ENCODE measurements around the gene HLA-DMA.
A peak's percentile ranks its signal among the peaks of the same experiment; 100 is the strongest.

The HLA-DMA gene

GRCh38 chr6:32952817-32953739, at the start of gene HLA-DMA:
Gene HLA-DMA, minus strand, starts transcription at chr6:32953097. Its CDS starts 61 bp downstream, at chr6:32953036.
- DNase-seq = peak; percentile 89

DNA sequence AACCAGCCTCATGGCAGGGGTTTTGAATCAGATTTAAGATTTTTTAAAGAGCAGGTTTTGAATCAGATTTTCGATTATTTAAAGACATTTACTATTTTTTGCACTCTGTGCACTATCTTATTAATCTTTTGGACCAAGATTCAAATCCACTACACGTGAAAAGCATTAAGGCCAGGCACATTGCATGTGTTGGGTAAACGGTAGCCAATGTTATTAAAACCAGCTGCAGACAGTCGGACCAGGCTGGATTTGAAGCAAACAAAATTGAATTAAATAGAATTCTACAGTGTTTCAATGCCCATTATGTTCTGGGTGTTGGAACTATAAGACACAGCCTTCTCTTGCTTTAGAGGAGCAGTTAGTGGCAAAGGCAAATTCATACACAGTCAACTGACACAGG, 48.8 kb upstream of the HLA-DMA start:
- DNase-seq = no peak

DNA sequence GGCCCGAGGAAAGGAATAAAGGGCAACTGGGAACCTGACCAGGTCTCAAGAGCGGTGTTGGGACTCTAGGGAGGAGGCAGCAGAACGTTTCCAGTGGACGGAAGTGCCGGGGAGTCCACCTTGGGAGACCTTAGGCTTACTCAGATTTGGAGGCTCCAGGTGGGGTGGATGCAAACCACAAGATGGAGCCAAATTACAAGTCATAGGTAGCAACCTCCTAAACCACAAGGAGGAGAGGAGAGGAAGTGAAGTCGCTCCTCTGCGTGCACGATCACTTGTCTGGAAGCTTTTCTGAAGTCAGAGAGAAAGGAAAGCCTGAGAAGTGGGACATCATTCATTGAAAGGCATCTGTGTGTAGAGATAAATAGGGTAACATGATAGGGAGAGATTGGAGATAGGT, 47.2 kb upstream of the HLA-DMA start:
- DNase-seq = peak; percentile 49

DNA sequence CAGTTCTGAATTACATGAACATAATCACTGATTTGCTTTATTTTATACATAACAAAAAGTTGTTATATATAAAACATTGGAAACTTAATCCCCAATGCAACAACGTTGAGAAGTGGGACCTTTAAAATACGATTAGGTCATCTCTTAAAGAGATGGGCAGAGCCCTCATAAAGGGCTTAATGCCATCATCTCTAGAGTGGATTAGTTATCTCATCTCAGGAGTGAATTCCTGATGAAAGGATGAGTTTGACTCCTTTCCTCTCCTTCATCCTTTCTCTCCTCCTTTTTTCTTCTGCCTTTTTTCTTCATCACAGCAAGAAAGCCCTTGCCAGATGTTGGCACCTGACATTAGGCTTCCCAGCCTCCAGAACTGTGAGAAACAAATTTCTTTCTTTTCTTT, 42.6 kb upstream of the HLA-DMA start:
- DNase-seq = no peak

GRCh38 chr6:32993363-32993973, 40.6 kb upstream of the HLA-DMA start:
- no peak for DNase-seq

GRCh38 chr6:32991972-32992371, 39.1 kb upstream of the HLA-DMA start:
- DNase-seq = no peak

DNA sequence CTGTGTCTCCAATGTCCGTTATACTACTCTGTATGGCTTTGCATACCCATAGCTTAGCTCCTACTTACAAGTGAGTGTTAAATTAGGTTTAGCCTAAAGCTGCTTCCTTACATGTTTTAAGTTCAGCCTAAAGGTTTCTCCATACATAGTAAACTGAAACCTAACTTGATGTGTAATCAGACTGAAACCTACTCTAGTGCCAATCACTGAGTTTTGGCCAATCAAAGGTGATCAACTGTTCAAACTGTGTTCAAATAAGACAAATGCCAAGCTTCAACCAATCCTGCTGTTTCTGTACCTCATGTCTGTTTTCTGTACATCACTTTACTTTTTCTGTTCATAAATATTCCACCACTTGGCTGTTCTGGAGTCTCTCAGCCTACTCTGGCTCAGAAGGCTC, 36.5 kb upstream of the HLA-DMA start:
- no peak for DNase-seq

GRCh38 chr6:32984622-32985389, 31.9 kb upstream of the HLA-DMA start:
- peak; percentile 97 for DNase-seq

GRCh38 chr6:32983964-32984621, 31.2 kb upstream of the HLA-DMA start:
- peak; percentile 37 for DNase-seq

DNA sequence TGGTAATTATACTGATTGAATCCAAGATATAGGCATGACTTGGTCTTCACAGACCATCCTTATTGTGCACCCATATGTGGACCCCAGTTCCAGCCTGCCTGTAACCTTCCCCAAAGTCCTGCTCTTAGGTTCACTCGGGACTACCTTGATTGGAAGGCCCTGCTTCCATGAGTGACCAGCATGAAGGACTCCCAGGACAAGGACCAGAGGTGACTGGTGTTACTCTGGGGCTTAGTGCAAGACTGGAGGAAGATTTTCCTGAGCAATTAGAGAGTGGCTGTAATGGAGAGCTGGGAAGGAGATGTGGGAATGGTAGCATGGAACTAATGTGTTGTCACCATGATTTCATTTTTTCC, 30.6 kb upstream of the HLA-DMA start:
- peak; percentile 24 for DNase-seq

- DNase-seq = peak; percentile 41
These were observed 30.0 kb upstream of the HLA-DMA start for GRCh38 chr6:32982702-32983492.

GRCh38 chr6:32982084-32982701, 29.3 kb upstream of the HLA-DMA start:
- DNase-seq = peak; percentile 91

DNA sequence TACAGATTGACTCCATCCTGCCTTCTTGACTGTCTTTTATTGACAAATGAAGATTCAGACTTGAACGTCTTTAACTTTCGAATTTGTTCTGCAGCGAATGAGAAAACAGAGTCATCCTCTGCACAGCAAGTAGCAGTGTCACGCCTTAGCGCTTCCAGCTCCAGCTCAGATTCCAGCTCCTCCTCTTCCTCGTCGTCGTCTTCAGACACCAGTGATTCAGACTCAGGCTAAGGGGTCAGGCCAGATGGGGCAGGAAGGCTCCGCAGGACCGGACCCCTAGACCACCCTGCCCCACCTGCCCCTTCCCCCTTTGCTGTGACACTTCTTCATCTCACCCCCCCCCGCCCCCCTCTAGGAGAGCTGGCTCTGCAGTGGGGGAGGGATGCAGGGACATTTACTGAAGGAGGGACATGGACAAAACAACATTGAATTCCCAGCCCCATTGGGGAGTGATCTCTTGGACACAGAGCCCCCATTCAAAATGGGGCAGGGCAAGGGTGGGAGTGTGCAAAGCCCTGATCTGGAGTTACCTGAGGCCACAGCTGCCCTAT, 27.7 kb upstream of the HLA-DMA start:
- DNase-seq = peak; percentile 50

DNA sequence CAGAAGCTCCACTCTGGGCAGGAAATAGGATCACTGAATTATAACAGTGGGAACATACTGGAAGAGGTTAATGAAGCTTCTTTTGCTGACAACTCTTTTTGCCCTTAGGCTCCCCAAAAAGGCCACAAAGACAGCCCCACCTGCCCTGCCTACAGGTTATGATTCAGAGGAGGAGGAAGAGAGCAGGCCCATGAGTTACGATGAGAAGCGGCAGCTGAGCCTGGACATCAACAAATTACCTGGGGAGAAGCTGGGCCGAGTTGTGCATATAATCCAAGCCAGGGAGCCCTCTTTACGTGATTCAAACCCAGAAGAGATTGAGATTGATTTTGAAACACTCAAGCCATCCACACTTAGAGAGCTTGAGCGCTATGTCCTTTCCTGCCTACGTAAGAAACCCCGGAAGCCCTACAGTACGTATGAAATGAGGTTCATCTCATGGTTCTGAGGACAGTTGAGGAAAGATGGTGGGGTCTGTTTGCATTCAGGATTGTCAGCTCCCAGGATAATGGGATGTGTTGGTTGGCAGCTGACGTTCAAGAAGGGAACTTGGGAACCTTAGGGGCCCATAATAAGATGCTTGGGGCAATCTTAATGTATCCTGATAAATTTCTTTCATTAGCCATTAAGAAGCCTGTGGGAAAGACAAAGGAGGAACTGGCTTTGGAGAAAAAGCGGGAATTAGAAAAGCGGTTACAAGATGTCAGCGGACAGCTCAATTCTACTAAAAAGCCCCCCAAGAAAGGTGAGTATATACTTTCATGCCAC, 27.0 kb upstream of the HLA-DMA start:
- DNase-seq = peak; percentile 53

GRCh38 chr6:32977953-32978324, 25.0 kb upstream of the HLA-DMA start:
- DNase-seq = no peak

DNA sequence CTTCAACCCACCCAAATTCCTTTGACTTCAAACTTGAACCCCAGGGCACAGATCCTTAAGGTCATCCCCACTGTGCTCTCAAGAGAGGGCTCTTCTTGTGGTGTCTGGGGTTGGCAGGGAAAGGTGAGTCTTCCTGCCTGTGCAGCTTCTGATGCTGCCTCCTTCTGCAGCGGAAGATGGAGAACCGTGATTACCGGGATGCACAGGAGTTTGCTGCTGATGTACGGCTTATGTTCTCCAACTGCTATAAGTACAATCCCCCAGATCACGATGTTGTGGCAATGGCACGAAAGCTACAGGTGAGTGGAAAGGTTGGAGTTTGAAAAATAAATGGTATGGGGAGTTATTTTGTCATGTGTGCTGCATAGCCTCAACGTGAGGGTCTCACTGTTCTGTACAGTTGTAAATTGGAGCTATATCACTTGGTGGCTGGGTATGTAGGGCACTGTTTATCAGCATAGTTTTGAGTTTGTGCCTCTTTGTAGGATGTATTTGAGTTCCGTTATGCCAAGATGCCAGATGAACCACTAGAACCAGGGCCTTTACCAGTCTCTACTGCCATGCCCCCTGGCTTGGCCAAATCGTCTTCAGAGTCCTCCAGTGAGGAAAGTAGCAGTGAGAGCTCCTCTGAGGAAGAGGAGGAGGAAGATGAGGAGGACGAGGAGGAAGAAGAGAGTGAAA, 24.5 kb upstream of the HLA-DMA start:
- DNase-seq = no peak

DNA sequence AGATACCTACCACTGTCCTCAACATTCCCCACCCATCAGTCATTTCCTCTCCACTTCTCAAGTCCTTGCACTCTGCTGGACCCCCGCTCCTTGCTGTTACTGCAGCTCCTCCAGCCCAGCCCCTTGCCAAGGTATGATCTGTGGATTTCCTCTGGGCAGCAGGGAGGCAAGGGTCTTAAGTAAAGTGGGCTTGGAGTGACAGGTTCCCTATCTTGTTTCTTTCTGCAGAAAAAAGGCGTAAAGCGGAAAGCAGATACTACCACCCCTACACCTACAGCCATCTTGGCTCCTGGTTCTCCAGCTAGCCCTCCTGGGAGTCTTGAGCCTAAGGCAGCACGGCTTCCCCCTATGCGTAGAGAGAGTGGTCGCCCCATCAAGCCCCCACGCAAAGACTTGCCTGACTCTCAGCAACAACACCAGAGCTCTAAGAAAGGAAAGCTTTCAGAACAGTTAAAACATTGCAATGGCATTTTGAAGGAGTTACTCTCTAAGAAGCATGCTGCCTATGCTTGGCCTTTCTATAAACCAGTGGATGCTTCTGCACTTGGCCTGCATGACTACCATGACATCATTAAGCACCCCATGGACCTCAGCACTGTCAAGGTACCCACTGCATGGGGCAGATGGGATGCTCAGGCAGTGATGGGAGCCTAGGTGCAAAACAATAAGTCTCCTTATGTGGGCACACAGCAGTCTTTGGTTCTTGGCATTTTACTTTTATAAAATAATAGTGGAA, 23.6 kb upstream of the HLA-DMA start:
- peak; percentile 29 for DNase-seq

- peak; percentile 7 for DNase-seq
These were observed 23.0 kb upstream of the HLA-DMA start for GRCh38 chr6:32975886-32976285.
